GM23338 (cell line): ENCODE data around the gene CHD1.

ENCODE experiments used
- CREB1 ChIP-seq: fragments of 250-450 bp; sonication (Bioruptor Pico); IDR thresholded peaks from 2 replicates; pipeline ENCODE4 v1.5.0; 2020; ENCODE audit warnings: low read depth, mild to moderate bottlenecking, moderate library complexity
- EZH2 ChIP-seq: fragments of 200-600 bp; sonication (generic); IDR thresholded peaks from one replicate; pipeline ENCODE4 v1.8.0; 2017; ENCODE audit warnings: antibody characterized with exemption, mild to moderate bottlenecking, low read depth; ENCODE audit not compliant: unreplicated experiment
- EZH2phosphoT487 ChIP-seq: fragments of 200-600 bp; sonication (generic); IDR thresholded peaks from one replicate; pipeline ENCODE4 v1.8.1; 2018; ENCODE audit warnings: antibody characterized with exemption; ENCODE audit not compliant: unreplicated experiment
- JUNB ChIP-seq: IDR thresholded peaks from one replicate; pipeline ENCODE4 v1.6.1; 2016; ENCODE audit warnings: antibody characterized with exemption; ENCODE audit not compliant: unreplicated experiment
- NANOG ChIP-seq: IDR thresholded peaks from 2 replicates; pipeline ENCODE4 v1.6.1; 2016; ENCODE audit warnings: antibody characterized with exemption, borderline replicate concordance
- POLR2AphosphoS5 ChIP-seq: IDR thresholded peaks from 2 replicates; pipeline ENCODE4 v1.6.1; 2016; ENCODE audit warnings: antibody characterized with exemption, low read depth
- STAT1 ChIP-seq: IDR thresholded peaks from one replicate; pipeline ENCODE4 v1.6.1; 2016; ENCODE audit warnings: antibody characterized with exemption; ENCODE audit not compliant: unreplicated experiment
- ZNF114 ChIP-seq: fragments of 250-450 bp; sonication (Bioruptor Pico); IDR thresholded peaks from 2 replicates; pipeline ENCODE4 v1.5.0; 2020; ENCODE audit warnings: mild to moderate bottlenecking, moderate library complexity
- ZNF331 ChIP-seq: fragments of 250-450 bp; sonication (Bioruptor Pico); IDR thresholded peaks from 2 replicates; pipeline ENCODE4 v1.5.0; 2020; ENCODE audit warnings: low read depth, mild to moderate bottlenecking, moderate library complexity
- ZNF462 ChIP-seq: fragments of 250-450 bp; sonication (Bioruptor Pico); IDR thresholded peaks from 2 replicates; pipeline ENCODE4 v1.5.0; 2020; ENCODE audit warnings: mild to moderate bottlenecking, moderate library complexity
- TF ChIP-seq, protein P1 (sequence below): IDR thresholded peaks from 2 replicates; pipeline ENCODE4 v1.6.1; 2016; ENCODE audit warnings: antibody characterized with exemption
- TF ChIP-seq, protein P2 (sequence below), 2 experiments: fragments of 200-600 bp in 1 of 2; sonication (generic) in 1 of 2; conservative IDR thresholded peaks; 2 replicates each; pipeline versions ENCODE4 v1.5.1 to v1.6.1; 2016 to 2017; ENCODE audit warnings: antibody characterized with exemption in 2 of 2, low read depth in 2 of 2, mild to moderate bottlenecking in 2 of 2, moderate library complexity in 1 of 2
- TF ChIP-seq, protein P3 (sequence below): IDR thresholded peaks from one replicate; pipeline ENCODE4 v1.6.1; 2018; ENCODE audit warnings: antibody characterized with exemption; ENCODE audit not compliant: unreplicated experiment

DNA sequence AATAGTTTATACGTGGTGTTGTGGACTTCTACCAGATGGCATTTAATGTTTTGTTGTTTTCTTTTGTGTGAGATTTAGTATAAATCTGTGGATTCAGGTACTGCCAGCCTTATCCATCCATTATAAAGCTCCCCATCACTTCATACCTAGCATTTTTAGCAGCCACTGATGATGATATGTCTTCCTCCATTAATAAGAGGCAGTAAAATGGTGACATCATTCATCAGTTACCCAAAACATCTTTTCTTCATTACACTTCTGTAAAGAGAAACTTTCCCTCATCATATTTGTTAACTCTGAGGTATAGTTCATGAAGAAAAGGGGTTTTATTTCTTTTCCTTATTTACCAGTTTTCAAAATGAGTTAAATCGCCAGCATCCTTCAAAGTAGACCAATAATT lies 19.4 kb downstream of the CHD1 start:
- TF ChIP-seq, protein P1, sequence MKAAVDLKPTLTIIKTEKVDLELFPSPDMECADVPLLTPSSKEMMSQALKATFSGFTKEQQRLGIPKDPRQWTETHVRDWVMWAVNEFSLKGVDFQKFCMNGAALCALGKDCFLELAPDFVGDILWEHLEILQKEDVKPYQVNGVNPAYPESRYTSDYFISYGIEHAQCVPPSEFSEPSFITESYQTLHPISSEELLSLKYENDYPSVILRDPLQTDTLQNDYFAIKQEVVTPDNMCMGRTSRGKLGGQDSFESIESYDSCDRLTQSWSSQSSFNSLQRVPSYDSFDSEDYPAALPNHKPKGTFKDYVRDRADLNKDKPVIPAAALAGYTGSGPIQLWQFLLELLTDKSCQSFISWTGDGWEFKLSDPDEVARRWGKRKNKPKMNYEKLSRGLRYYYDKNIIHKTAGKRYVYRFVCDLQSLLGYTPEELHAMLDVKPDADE: no peak
- TF ChIP-seq, protein P2, sequence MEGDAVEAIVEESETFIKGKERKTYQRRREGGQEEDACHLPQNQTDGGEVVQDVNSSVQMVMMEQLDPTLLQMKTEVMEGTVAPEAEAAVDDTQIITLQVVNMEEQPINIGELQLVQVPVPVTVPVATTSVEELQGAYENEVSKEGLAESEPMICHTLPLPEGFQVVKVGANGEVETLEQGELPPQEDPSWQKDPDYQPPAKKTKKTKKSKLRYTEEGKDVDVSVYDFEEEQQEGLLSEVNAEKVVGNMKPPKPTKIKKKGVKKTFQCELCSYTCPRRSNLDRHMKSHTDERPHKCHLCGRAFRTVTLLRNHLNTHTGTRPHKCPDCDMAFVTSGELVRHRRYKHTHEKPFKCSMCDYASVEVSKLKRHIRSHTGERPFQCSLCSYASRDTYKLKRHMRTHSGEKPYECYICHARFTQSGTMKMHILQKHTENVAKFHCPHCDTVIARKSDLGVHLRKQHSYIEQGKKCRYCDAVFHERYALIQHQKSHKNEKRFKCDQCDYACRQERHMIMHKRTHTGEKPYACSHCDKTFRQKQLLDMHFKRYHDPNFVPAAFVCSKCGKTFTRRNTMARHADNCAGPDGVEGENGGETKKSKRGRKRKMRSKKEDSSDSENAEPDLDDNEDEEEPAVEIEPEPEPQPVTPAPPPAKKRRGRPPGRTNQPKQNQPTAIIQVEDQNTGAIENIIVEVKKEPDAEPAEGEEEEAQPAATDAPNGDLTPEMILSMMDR (conservative IDR thresholded peaks at IDR 0.05; ENCODE audit: low read depth in 2 of 2): no peak
- TF ChIP-seq NANOG (no peak), CREB1 (no peak), EZH2 (no peak), EZH2phosphoT487 (no peak), ZNF331 (CRISPR knock-in tag) (no peak), POLR2AphosphoS5 (no peak), ZNF114 (CRISPR knock-in tag) (no peak), JUNB (no peak), STAT1 (no peak), ZNF462 (CRISPR knock-in tag) (no peak)
- TF ChIP-seq, protein P3, sequence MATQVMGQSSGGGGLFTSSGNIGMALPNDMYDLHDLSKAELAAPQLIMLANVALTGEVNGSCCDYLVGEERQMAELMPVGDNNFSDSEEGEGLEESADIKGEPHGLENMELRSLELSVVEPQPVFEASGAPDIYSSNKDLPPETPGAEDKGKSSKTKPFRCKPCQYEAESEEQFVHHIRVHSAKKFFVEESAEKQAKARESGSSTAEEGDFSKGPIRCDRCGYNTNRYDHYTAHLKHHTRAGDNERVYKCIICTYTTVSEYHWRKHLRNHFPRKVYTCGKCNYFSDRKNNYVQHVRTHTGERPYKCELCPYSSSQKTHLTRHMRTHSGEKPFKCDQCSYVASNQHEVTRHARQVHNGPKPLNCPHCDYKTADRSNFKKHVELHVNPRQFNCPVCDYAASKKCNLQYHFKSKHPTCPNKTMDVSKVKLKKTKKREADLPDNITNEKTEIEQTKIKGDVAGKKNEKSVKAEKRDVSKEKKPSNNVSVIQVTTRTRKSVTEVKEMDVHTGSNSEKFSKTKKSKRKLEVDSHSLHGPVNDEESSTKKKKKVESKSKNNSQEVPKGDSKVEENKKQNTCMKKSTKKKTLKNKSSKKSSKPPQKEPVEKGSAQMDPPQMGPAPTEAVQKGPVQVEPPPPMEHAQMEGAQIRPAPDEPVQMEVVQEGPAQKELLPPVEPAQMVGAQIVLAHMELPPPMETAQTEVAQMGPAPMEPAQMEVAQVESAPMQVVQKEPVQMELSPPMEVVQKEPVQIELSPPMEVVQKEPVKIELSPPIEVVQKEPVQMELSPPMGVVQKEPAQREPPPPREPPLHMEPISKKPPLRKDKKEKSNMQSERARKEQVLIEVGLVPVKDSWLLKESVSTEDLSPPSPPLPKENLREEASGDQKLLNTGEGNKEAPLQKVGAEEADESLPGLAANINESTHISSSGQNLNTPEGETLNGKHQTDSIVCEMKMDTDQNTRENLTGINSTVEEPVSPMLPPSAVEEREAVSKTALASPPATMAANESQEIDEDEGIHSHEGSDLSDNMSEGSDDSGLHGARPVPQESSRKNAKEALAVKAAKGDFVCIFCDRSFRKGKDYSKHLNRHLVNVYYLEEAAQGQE: no peak
